ENCODE measurements around the gene ZNF511.

- TF ChIP-seq POLR2AphosphoS5 (IDR thresholded peaks at IDR 0.05; ENCODE audit: borderline replicate concordance, low read depth, low read length) (no peak), EZH2 (IDR thresholded peaks at IDR 0.05) (no peak), FOXP2 (optimal IDR thresholded peaks at IDR 0.05; ENCODE audit: control extremely low read depth, extremely low read length, insufficient read depth) (no peak)
These were observed 15.6 kb upstream of the ZNF511 start for GRCh38 chr10:133292919-133293809.

Data from SK-N-MC (cell line).